ENCODE measurements around the gene BRINP2. TPM values are rescaled to one million over a fixed set of nuclear protein-coding genes. Genes with fewer than 3 reads are reported as not detected.

The BRINP2 gene
- total and polyA plus RNA-seq, 2 of the 8 experiments (the other 6 are each of a cell fraction or from before 2014, with no cell fraction given) = 0.39 to 0.42 TPM

GRCh38 chr1:177235350-177235749 lies 64.6 kb downstream of the BRINP2 start:
- Histone ChIP-seq H2BK15ac (ENCODE audit: low read length) (no peak overlapping the region), H4K8ac (ENCODE audit: extremely low read depth, insufficient read depth, low read length) (no peak overlapping the region), H3K23ac (ENCODE audit: insufficient read length) (no peak overlapping the region), H3K4me1 (replicated peaks in 1 of 4; ENCODE audit: control insufficient read depth in 3 of 4, insufficient read depth in 4 of 4, low read length in 3 of 4) (peaks cover 0 to 2% (median under 1%) of the 10 kb centered on the region in 4 experiments; a peak in 2 of 7 replicates), H3K36me3 (ENCODE audit: control insufficient read depth in 2 of 4, insufficient read depth in 4 of 4, low read length in 3 of 4) (no peaks in the 10 kb centered on the region), H2BK12ac (ENCODE audit: low read depth, low read length) (no peak overlapping the region), H3K79me1 (ENCODE audit: low read depth, low read length) (no peaks in the 10 kb centered on the region), H4K91ac (replicated peaks; ENCODE audit: insufficient read length, low read length) (no peak overlapping the region), H3K27me3 (replicated peaks in 1 of 4; ENCODE audit: control insufficient read depth in 3 of 4, extremely low read depth in 1 of 4, insufficient read depth in 3 of 4, low read length in 3 of 4) (no peaks in the 10 kb centered on the region), H3K9ac (replicated peaks in 1 of 4; ENCODE audit: extremely low read depth in 1 of 4, low read depth in 3 of 4, low read length in 3 of 4) (no peak overlapping the region), H2AK5ac (ENCODE audit: low read depth, low read length) (no peak overlapping the region), H2BK20ac (ENCODE audit: low read length) (no peak overlapping the region), H2AFZ (ENCODE audit: low read length) (no peak overlapping the region), H3K23me2 (ENCODE audit: low read depth, low read length) (no peaks in the 10 kb centered on the region), H3K4me3 (ENCODE audit: extremely low read depth in 1 of 4, insufficient read depth in 2 of 4, low read depth in 3 of 4, low read length in 4 of 4) (no peak overlapping the region), H2BK120ac (replicated peaks; ENCODE audit: low read depth, low read length) (no peak overlapping the region), H3K79me2 (ENCODE audit: control insufficient read depth in 1 of 2, insufficient read depth in 2 of 2, low read length in 2 of 2) (no peaks in the 10 kb centered on the region), H3K4ac (replicated peaks; ENCODE audit: insufficient read length, low read depth, low read length) (no peak overlapping the region), H3K27ac (ENCODE audit: low read depth, low read length) (no peak overlapping the region), H4K20me1 (replicated peaks in 1 of 2; ENCODE audit: control insufficient read depth in 1 of 2, insufficient read depth in 2 of 2, low read length in 2 of 2) (no peaks in the 10 kb centered on the region), H3K18ac (ENCODE audit: extremely low read depth, low read length) (no peak overlapping the region), H4K5ac (ENCODE audit: insufficient read length, low read depth, low read length) (no peak overlapping the region), H3K56ac (replicated peaks; ENCODE audit: insufficient read length, low read depth, low read length) (no peak overlapping the region), H2BK5ac (ENCODE audit: low read depth, low read length) (no peak overlapping the region), H3K9me3 (ENCODE audit: insufficient read depth in 2 of 2, low read depth in 1 of 2, low read length in 1 of 2) (no peaks in the 10 kb centered on the region), H3K4me2 (ENCODE audit: insufficient read depth in 1 of 2, low read depth in 2 of 2, low read length in 2 of 2) (no peak overlapping the region), H3K14ac (ENCODE audit: insufficient read length) (no peak overlapping the region)
- no peak for TF ChIP-seq TCF12 (IDR thresholded peaks at IDR 0.05; ENCODE audit: low read depth, low read length)
- TF ChIP-seq EP300 (IDR thresholded peaks at IDR 0.05; ENCODE audit: borderline replicate concordance in 1 of 2, low read depth in 2 of 2, low read length in 2 of 2) = no peak
- no peak for TF ChIP-seq EZH2 (IDR thresholded peaks at IDR 0.05; ENCODE audit: low read depth, low read length, severe bottlenecking)
- no peak for TF ChIP-seq RFX5 (IDR thresholded peaks at IDR 0.05; ENCODE audit: borderline replicate concordance, low read depth, low read length)
- TF ChIP-seq RAD21 (IDR thresholded peaks at IDR 0.05 in 1 of 2, conservative IDR thresholded peaks at IDR 0.05 in 1 of 2; ENCODE audit: low read depth in 2 of 2, low read length in 2 of 2) = no peak
- DNase-seq (ENCODE audit: low read depth in 1 of 2, low spot score in 2 of 2) = no peak
- WGBS, 2 experiments (ENCODE audit: extremely low coverage in 1 of 2, insufficient coverage in 1 of 2, insufficient read length in 1 of 2, insufficient replicate concordance in 2 of 2, low coverage in 1 of 2, low lambda C conversion rate in 2 of 2, missing lambda C conversion rate in 1 of 2) = 81% methylated on average over 7 of the region's 7 CpGs; no CpG with 5 or more reads in 1 of the 2 experiments
- FAIRE-seq = no peak
- ChIA-PET CTCF (ENCODE audit: partially characterized antibody) (interaction anchor here (0.5 to 1.4 kb wide), 6 partner anchors 17 to 681 kb away, joined by 3 to 5 read pairs (median 3); no protein-coding TSS in a partner anchor), POLR2A (ENCODE audit: partially characterized antibody) (no interaction called here)

Data from H1 (cell line).